Stimulated activated CD4-positive, alpha-beta T cell treated with anti-CD3 and anti-CD28 coated beads, TNF-alpha, amount 100 ng/mL, for 1 hour (primary cell): ENCODE measurements around the gene CYP2R1.

Experiments
- DNase-seq, 3 donors: peaks; one replicate each; pipeline ENCODE4 v3.0.0-alpha.2; 2020; ENCODE audit warnings: low read depth in 3 of 3, low spot score in 1 of 3

The CYP2R1 gene

GRCh38 chr11:14835496-14836492 lies 56.2 kb downstream of the CYP2R1 start:
- DNase-seq: no peak
